ENCODE data around the gene PYGO2. TPM values are rescaled to one million over a fixed set of nuclear protein-coding genes. Genes with fewer than 3 reads are reported as not detected.
"Not testable (repeated sequence)": the region's sequence is repeated elsewhere in the genome, so short reads cannot be mapped to it uniquely, and the experiment has no call there.

PYGO2 gene
- total RNA-seq, 2 donors from 2014 or later, result 27.4 to 36.0 TPM

DNA sequence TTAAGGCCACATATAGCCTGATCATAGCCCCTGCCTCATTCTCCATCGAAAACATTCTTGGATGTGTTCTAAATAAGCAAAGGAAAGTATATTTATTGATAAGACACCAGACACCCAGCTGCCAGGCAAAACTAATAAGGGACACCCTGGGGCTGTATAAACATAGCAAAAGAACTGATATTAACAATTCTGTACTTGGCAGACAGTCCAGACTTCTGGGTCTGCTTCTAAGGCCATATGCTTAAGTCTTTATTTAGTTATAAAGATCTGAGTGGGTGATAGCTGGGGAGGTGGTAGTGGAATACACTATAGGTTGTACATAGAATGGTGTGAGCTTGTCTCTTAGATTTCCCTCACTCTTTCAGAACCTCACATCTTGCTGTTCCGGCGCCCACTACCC lies 16.8 kb upstream of the PYGO2 start:
- Mint-ChIP-seq H3K27me3 (no peaks in the 10 kb centered on the region), H3K9me3 (no peaks in the 10 kb centered on the region), H3K36me3 (peaks cover 6% of the 10 kb centered on the region), H3K4me1 (ENCODE audit: low read depth in 2 of 2) (peaks cover 0 to 6% of the 10 kb centered on the region in 2 donors), H3K4me3 (no peak overlapping the region), H3K27ac (no peak overlapping the region)
- no peak for DNase-seq (ENCODE audit: low spot score)
- ATAC-seq, result no peak

GRCh38 chr1:154977762-154978161 lies 16.2 kb upstream of the PYGO2 start:
- not testable (repeated sequence) for ATAC-seq; H3K9me3 Mint-ChIP-seq; H3K4me1 Mint-ChIP-seq (ENCODE audit: low read depth in 2 of 2); H3K27me3 Mint-ChIP-seq; DNase-seq (ENCODE audit: low spot score); H3K36me3 Mint-ChIP-seq; H3K27ac Mint-ChIP-seq
- H3K4me3 Mint-ChIP-seq, result peak overlapping the region; percentile 46

GRCh38 chr1:154975409-154976059 lies 14.0 kb upstream of the PYGO2 start:
- ATAC-seq, result peak; percentile 18 to 48
- H3K4me1 Mint-ChIP-seq (ENCODE audit: low read depth in 2 of 2), result peaks cover 23 to 28% of the 10 kb centered on the region in 2 donors
- H3K9me3 Mint-ChIP-seq, result no peaks in the 10 kb centered on the region
- H3K4me3 Mint-ChIP-seq, result no peak overlapping the region
- no peaks in the 10 kb centered on the region for H3K27me3 Mint-ChIP-seq
- peaks cover 6% of the 10 kb centered on the region for H3K36me3 Mint-ChIP-seq
- H3K27ac Mint-ChIP-seq, result no peak overlapping the region
- DNase-seq (ENCODE audit: low spot score), result peak; percentile 86

DNA sequence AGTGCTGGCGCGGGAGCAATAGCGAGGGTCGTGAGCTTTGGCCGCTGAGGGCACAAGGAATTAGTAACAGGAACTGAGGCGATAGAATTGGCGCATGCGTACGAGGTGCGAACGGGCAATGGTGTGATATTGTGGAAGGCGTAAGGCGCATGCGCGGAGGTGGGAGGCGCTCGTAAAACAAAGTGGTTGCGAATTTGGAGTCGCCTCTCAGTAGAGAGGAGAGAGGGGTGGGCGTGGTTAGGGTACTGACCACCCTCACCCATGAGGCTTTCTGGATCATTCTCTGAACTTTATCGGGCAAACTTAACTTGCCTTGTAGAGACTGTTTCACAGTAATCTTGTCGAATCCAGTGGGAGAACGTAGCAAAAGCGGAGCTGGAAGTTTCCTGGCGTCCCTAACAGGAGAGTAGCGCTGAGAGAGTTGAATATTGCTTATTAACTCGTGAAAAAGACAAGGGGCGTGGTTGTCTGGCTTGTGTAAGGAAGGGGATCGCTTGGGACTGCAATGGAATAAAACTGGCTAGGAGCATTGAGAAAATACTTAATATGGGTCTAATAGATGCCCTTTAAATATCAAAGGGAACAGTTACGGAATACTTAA lies 13.3 kb upstream of the PYGO2 start:
- H3K27me3 Mint-ChIP-seq, result no peaks in the 10 kb centered on the region
- no peak overlapping the region for H3K27ac Mint-ChIP-seq
- DNase-seq (ENCODE audit: low spot score) (peak; percentile 95), ATAC-seq (peak; percentile 66 to 79)
- H3K4me3 Mint-ChIP-seq, result no peak overlapping the region
- no peaks in the 10 kb centered on the region for H3K9me3 Mint-ChIP-seq
- peaks cover 23 to 28% of the 10 kb centered on the region in 2 donors for H3K4me1 Mint-ChIP-seq (ENCODE audit: low read depth in 2 of 2)
- peaks cover 6% of the 10 kb centered on the region for H3K36me3 Mint-ChIP-seq

- H3K27me3 Mint-ChIP-seq, result no peaks in the 10 kb centered on the region
- peaks cover 3% of the 10 kb centered on the region for H3K36me3 Mint-ChIP-seq
- peak; percentile 91 to 92 for ATAC-seq
- no peaks in the 10 kb centered on the region for H3K9me3 Mint-ChIP-seq
- H3K4me3 Mint-ChIP-seq, result no peak within 1 kb of the TSS
- DNase-seq (ENCODE audit: low spot score), result peak; percentile 98
- H3K4me1 Mint-ChIP-seq (ENCODE audit: low read depth in 2 of 2), result peaks cover 28 to 30% of the 10 kb centered on the region in 2 donors
- no peak within 1 kb of the TSS for H3K27ac Mint-ChIP-seq
Observed at GRCh38 chr1:154974102-154974807, 12.7 kb upstream of the PYGO2 start, which contains the start of gene CKS1B. Gene CKS1B (plus strand): TSS chr1:154974681. CDS start chr1:154974746, 65 bp downstream.

DNA sequence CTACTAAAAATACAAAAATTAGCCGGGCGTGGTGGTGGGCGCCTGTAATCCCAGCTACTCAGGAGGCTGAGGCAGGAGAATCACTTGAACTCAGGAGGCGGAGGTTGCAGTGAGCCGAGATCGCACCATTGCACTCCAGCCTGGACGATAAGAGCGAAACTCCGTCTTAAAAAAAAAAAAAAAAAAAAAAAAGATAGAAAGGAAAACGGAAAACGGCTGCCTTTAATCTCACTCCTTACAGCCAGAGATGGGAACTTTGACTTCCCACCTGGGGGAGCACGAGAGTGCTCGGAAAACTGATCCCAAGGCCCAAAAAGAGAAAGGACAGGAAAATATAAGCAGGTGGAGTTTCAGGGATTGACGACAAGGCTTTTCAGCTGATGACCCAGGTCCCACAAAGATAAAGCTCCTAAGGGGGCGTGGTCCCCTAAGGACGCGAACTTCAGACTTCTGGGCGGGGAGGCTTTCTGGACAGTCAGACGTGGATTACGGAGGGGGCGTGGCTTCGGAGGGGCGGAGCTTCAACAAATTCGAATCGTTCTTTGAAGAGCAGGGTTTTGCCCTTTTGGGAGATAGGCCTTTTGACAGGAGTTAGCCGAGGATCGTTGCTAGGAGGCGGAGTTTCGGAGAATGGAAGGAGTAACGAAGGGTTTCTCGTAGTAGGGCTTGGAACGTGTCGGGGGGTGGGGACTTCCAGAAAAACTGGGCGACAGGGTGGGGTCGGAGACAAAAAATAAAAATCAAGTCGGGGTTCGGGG lies 11.9 kb upstream of the PYGO2 start:
- H3K36me3 Mint-ChIP-seq, result no peaks in the 10 kb centered on the region
- peak; percentile 94 for DNase-seq (ENCODE audit: low spot score)
- no peak overlapping the region for H3K27ac Mint-ChIP-seq
- no peak overlapping the region for H3K4me3 Mint-ChIP-seq
- peaks cover 33 to 35% of the 10 kb centered on the region in 2 donors for H3K4me1 Mint-ChIP-seq (ENCODE audit: low read depth in 2 of 2)
- ATAC-seq, result peak; percentile 35 to 49
- no peaks in the 10 kb centered on the region for H3K9me3 Mint-ChIP-seq
- H3K27me3 Mint-ChIP-seq, result no peaks in the 10 kb centered on the region

GRCh38 chr1:154972517-154973343 lies 11.1 kb upstream of the PYGO2 start:
- ATAC-seq (no peak), DNase-seq (ENCODE audit: low spot score) (no peak)
- Mint-ChIP-seq H3K4me1 (ENCODE audit: low read depth in 2 of 2) (peaks cover 33 to 36% of the 10 kb centered on the region in 2 donors), H3K27ac (no peak overlapping the region), H3K27me3 (no peaks in the 10 kb centered on the region), H3K9me3 (no peaks in the 10 kb centered on the region), H3K36me3 (no peaks in the 10 kb centered on the region), H3K4me3 (no peak overlapping the region)

DNA sequence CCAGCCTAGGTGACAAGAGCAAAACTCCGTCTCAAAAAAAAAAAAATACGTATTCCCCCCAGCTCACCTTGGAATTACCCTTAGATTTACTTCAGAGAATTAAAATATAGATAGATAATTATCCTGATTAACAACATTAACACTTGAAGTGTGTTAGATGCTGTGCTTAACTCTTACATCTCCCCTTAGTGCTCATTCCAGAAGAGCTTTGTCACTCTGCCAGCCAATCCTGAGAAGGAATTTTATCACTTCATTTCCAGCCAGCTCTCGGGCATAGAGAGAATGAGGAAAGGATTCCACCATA lies 10.6 kb upstream of the PYGO2 start:
- Mint-ChIP-seq H3K27ac (no peak overlapping the region), H3K4me3 (no peak overlapping the region)

DNA sequence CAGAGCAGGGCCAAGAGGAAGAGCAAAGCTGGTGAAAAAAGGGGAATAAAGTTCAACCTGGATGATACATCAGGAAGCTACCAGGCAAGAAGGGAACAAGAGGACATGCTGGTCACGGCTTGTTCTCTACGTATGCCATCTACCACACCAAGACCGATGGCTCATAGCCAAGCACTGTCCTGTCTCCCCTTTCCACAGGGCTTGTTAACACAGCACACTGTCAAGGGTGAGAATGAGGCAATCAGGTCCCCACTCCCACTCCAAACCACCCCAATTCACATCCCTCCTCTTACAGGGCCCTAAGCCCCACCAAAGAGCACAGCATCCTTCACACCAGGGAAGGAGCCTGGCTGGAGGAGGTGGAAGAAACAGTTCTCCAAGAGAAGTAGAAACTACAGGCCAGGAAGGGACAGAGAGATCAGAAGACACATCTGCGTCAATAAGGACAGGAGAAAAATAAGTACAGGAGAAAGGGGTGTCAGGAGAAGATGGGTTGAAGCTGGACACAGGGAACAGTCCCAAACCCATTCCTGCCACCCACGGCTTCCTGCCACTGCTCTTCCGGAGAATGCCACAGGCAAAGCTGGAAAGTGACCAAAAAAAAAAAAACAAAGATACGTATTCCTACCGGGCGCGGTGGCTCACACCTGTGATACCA lies 9.9 kb upstream of the PYGO2 start:
- Mint-ChIP-seq H3K9me3 (no peaks in the 10 kb centered on the region), H3K27ac (peak overlapping the region; percentile 63 to 69), H3K36me3 (no peaks in the 10 kb centered on the region), H3K27me3 (no peaks in the 10 kb centered on the region), H3K4me1 (ENCODE audit: low read depth in 2 of 2) (peaks cover 33 to 36% of the 10 kb centered on the region in 2 donors), H3K4me3 (peak overlapping the region; percentile 65)
- no peak for DNase-seq (ENCODE audit: low spot score)
- no peak for ATAC-seq

More for the DNA sequence above, 10.6 kb upstream of the PYGO2 start:
- no peaks in the 10 kb centered on the region for H3K9me3 Mint-ChIP-seq
- no peaks in the 10 kb centered on the region for H3K36me3 Mint-ChIP-seq
- DNase-seq (ENCODE audit: low spot score) (no peak), ATAC-seq (no peak)
- no peaks in the 10 kb centered on the region for H3K27me3 Mint-ChIP-seq
- H3K4me1 Mint-ChIP-seq (ENCODE audit: low read depth in 2 of 2), result peaks cover 33 to 36% of the 10 kb centered on the region in 2 donors

- H3K27ac Mint-ChIP-seq, result peak within 1 kb of the TSS; percentile 63 to 86
- DNase-seq (ENCODE audit: low spot score), result no peak
- H3K9me3 Mint-ChIP-seq, result no peaks in the 10 kb centered on the region
- no peaks in the 10 kb centered on the region for H3K36me3 Mint-ChIP-seq
- H3K4me1 Mint-ChIP-seq (ENCODE audit: low read depth in 2 of 2), result peaks cover 33 to 36% of the 10 kb centered on the region in 2 donors
- ATAC-seq, result no peak
- peak within 1 kb of the TSS; percentile 65 for H3K4me3 Mint-ChIP-seq
- H3K27me3 Mint-ChIP-seq, result no peaks in the 10 kb centered on the region
Observed at GRCh38 chr1:154970631-154971340, 9.2 kb upstream of the PYGO2 start, which contains the start of gene SHC1. Gene SHC1 (minus strand): TSS chr1:154970747. CDS start chr1:154970526, 221 bp downstream.

DNA sequence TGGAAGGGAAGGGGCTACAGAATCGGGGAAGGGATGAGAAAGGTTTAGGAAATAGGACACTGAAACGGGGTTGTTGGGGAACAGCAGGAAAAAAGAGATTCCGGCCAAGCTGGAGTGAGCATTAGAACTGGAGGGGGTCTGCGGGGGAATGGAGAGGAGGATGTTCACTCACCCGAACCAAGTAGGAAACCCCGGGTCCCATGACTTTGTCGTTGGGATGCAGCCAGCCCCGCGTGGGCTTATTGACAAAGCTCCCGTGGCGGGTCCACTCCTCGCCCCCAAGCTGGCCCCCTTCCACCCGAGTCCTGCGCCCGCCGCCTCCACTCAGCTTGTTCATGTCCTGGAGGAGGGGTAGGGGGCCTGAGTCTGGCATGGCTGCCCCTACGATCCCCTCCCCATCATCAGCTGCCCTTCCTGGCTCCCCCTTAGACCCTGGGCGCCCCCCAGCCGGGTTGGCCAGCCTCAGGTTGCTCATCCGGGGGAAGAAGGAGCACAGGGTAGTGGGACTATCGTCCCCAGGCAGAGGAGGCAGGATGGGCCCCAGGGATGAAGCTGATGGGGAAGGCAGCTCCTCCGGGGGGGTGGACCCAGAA lies 8.4 kb upstream of the PYGO2 start:
- no peak for ATAC-seq
- Mint-ChIP-seq H3K9me3 (no peaks in the 10 kb centered on the region), H3K36me3 (no peaks in the 10 kb centered on the region), H3K4me3 (peak overlapping the region; percentile 32), H3K27ac (peak overlapping the region; percentile 62 to 86), H3K27me3 (no peaks in the 10 kb centered on the region), H3K4me1 (ENCODE audit: low read depth in 2 of 2) (peaks cover 33 to 36% of the 10 kb centered on the region in 2 donors)
- DNase-seq (ENCODE audit: low spot score), result no peak

DNA sequence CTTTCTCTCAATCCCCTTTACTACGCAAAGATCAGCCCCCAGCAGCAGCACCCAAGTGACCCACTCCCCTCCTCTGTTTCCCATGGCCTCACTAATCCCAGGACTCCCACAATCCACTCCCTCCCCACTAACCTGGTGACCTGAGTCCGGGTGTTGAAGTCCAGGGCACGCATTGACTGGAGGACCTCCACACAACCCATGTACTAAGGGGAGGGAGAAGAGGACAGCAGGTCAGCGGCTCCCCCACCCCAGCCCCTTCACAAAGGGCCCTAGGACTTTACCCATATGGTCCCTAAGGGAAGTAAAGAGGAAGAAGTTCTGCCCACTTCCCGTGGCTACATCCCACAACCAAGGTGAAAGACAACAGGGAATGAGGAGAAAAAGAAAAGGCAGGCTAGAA lies 7.7 kb upstream of the PYGO2 start:
- peaks cover 33 to 36% of the 10 kb centered on the region in 2 donors for H3K4me1 Mint-ChIP-seq (ENCODE audit: low read depth in 2 of 2)
- H3K27ac Mint-ChIP-seq, result peak overlapping the region; percentile 62 to 86
- H3K4me3 Mint-ChIP-seq, result peak overlapping the region; percentile 32
- no peak for DNase-seq (ENCODE audit: low spot score)
- H3K9me3 Mint-ChIP-seq, result no peaks in the 10 kb centered on the region
- no peak for ATAC-seq
- H3K36me3 Mint-ChIP-seq, result no peaks in the 10 kb centered on the region
- H3K27me3 Mint-ChIP-seq, result no peaks in the 10 kb centered on the region
